ENCODE measurements around the gene FER.
"Not testable (repeated sequence)": the region's sequence is repeated elsewhere in the genome, so short reads cannot be mapped to it uniquely, and the experiment has no call there.

DNA sequence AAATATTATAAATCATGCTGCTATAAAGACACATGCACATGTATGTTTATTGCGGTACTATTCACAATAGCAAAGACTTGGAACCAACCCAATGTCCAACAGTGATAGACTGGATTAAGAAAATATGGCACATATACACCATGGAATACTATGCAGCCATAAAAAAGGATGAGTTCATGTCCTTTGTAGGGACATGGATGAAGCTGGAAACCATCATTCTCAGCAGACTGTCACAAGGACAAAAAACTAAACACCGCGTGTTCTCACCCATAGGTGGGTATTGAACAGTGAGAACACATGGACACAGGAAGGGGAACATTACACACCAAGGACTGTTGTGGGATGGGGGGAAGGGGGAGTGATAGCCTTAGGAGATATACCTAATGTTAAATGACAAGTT is 118.4 kb downstream of the FER start:
- TF ChIP-seq, protein P1, sequence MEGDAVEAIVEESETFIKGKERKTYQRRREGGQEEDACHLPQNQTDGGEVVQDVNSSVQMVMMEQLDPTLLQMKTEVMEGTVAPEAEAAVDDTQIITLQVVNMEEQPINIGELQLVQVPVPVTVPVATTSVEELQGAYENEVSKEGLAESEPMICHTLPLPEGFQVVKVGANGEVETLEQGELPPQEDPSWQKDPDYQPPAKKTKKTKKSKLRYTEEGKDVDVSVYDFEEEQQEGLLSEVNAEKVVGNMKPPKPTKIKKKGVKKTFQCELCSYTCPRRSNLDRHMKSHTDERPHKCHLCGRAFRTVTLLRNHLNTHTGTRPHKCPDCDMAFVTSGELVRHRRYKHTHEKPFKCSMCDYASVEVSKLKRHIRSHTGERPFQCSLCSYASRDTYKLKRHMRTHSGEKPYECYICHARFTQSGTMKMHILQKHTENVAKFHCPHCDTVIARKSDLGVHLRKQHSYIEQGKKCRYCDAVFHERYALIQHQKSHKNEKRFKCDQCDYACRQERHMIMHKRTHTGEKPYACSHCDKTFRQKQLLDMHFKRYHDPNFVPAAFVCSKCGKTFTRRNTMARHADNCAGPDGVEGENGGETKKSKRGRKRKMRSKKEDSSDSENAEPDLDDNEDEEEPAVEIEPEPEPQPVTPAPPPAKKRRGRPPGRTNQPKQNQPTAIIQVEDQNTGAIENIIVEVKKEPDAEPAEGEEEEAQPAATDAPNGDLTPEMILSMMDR (conservative IDR thresholded peaks at IDR 0.05) = not testable (repeated sequence)
- TF ChIP-seq EZH2 (IDR thresholded peaks at IDR 0.05; ENCODE audit: low read depth) = not testable (repeated sequence)
